NCI-H2227 (cell line): ENCODE results near the gene CTPS1.

Experiments used
- DNase-seq: peaks from one replicate; lab custom pipeline; 2025; ENCODE audit not compliant: unreplicated experiment; lab: John Stamatoyannopoulos, UW

CTPS1 gene

GRCh38 chr1:41021526-41022308 is 42.2 kb downstream of the CTPS1 start, which contains the start of gene SLFNL1:
Gene SLFNL1 (minus strand): TSS chr1:41021725. CDS start chr1:41020660, 1,065 bp downstream.
- no peak for DNase-seq

GRCh38 chr1:41022424-41022823 is 42.9 kb downstream of the CTPS1 start:
- no peak for DNase-seq

GRCh38 chr1:41023279-41023990 is 43.9 kb downstream of the CTPS1 start:
- no peak for DNase-seq

GRCh38 chr1:41024953-41025352 is 45.5 kb downstream of the CTPS1 start:
- no peak for DNase-seq

GRCh38 chr1:41025979-41026819 is 46.7 kb downstream of the CTPS1 start:
- no peak for DNase-seq

- DNase-seq = no peak
Measured at GRCh38 chr1:41028034-41028642, 48.6 kb downstream of the CTPS1 start.

- DNase-seq = no peak
Measured at GRCh38 chr1:41030872-41031616, 51.5 kb downstream of the CTPS1 start.

- no peak for DNase-seq
Measured at GRCh38 chr1:41032147-41032546, 52.7 kb downstream of the CTPS1 start.

GRCh38 chr1:41033272-41033671 is 53.8 kb downstream of the CTPS1 start:
- DNase-seq = no peak

GRCh38 chr1:41037116-41037903 is 57.8 kb downstream of the CTPS1 start:
- DNase-seq = no peak

GRCh38 chr1:41038110-41038509 is 58.6 kb downstream of the CTPS1 start:
- DNase-seq = no peak

GRCh38 chr1:41041614-41042270 is 62.2 kb downstream of the CTPS1 start:
- DNase-seq = no peak

- DNase-seq = no peak
Measured at GRCh38 chr1:41044187-41044586, 64.7 kb downstream of the CTPS1 start.

GRCh38 chr1:41045740-41046139 is 66.2 kb downstream of the CTPS1 start:
- DNase-seq = no peak

- DNase-seq = no peak
Measured at GRCh38 chr1:41046347-41046775, 66.9 kb downstream of the CTPS1 start.

- no peak for DNase-seq
Measured at GRCh38 chr1:41048540-41048939, 69.0 kb downstream of the CTPS1 start.

- DNase-seq = no peak
Measured at GRCh38 chr1:41051022-41051421, 71.5 kb downstream of the CTPS1 start.

GRCh38 chr1:41053316-41053715 is 73.8 kb downstream of the CTPS1 start:
- DNase-seq = no peak

- DNase-seq = no peak
Measured at GRCh38 chr1:41056907-41057306, 77.4 kb downstream of the CTPS1 start.
